GM23338 (cell line): ENCODE measurements around the gene PDE4D. TPM values are rescaled to one million over a fixed set of nuclear protein-coding genes. Genes with fewer than 3 reads are reported as not detected.
A peak's percentile ranks its signal among the peaks of the same experiment; 100 is the strongest.

ENCODE experiments used
- ATAC-seq: fragments of 200-7000 bp; cut with Tn5 transposase; 3 replicates; pipeline ENCODE4 v1.9.1; 2020
- DNase-seq: peaks from one replicate; pipeline ENCODE4 v3.0.0-alpha.2; 2015; ENCODE audit warnings: low spot score
- H2AFZ ChIP-seq: fragments of 200-600 bp; sonication (generic); 2 replicates; pipeline ENCODE4 v1.8.0; 2016; ENCODE audit warnings: antibody characterized with exemption, mild to moderate bottlenecking, moderate library complexity
- H3F3A ChIP-seq: fragments of 200-600 bp; sonication (generic); replicated peaks from 2 replicates; pipeline ENCODE4 v1.8.0; 2017; ENCODE audit warnings: antibody characterized with exemption, mixed run types, low read depth
- H3K27ac ChIP-seq: fragments of 200-600 bp; sonication (generic); 2 replicates; pipeline ENCODE4 v1.6.1; 2016; ENCODE audit warnings: low read depth
- H3K27me3 ChIP-seq: fragments of 200-600 bp; sonication (generic); 2 replicates; pipeline ENCODE4 v1.8.0; 2016; ENCODE audit warnings: mild to moderate bottlenecking, mixed run types, moderate library complexity; ENCODE audit not compliant: insufficient read depth
- H3K36me3 ChIP-seq: fragments of 200-600 bp; sonication (generic); 2 replicates; pipeline ENCODE4 v1.8.0; 2016; ENCODE audit warnings: mild to moderate bottlenecking; ENCODE audit not compliant: insufficient read depth
- H3K4me1 ChIP-seq: fragments of 200-600 bp; sonication (generic); 2 replicates; pipeline ENCODE4 v1.8.0; 2016; ENCODE audit warnings: mild to moderate bottlenecking, moderate library complexity; ENCODE audit not compliant: insufficient read depth
- H3K4me2 ChIP-seq: fragments of 200-600 bp; sonication (generic); 2 replicates; pipeline ENCODE4 v1.7.1; 2017; ENCODE audit warnings: mixed run types
- H3K4me3 ChIP-seq: fragments of 200-600 bp; sonication (generic); 2 replicates; pipeline ENCODE4 v1.6.1; 2016; ENCODE audit warnings: mixed run types
- H3K79me2 ChIP-seq: fragments of 200-600 bp; sonication (generic); replicated peaks from 2 replicates; pipeline ENCODE4 v1.8.0; 2017; ENCODE audit warnings: mild to moderate bottlenecking; ENCODE audit not compliant: insufficient read depth
- H3K9me2 ChIP-seq: fragments of 200-600 bp; sonication (generic); 2 replicates; pipeline ENCODE4 v1.8.0; 2017; ENCODE audit not compliant: insufficient read depth
- H4K20me1 ChIP-seq: fragments of 200-600 bp; sonication (generic); replicated peaks from 2 replicates; pipeline ENCODE4 v1.8.0; 2017; ENCODE audit warnings: mild to moderate bottlenecking; ENCODE audit not compliant: insufficient read depth
- H3K27ac Mint-ChIP-seq: 2 replicates; pipeline ENCODE4 v1.8.0; 2020; ENCODE audit warnings: inconsistent platforms, mild to moderate bottlenecking, moderate library complexity, mixed read lengths
- H3K27me3 Mint-ChIP-seq: 3 replicates; pipeline ENCODE4 v1.8.0; 2022; ENCODE audit warnings: low read depth, mild to moderate bottlenecking, moderate library complexity, mixed read lengths, inconsistent platforms; ENCODE audit not compliant: insufficient read depth, poor library complexity
- H3K36me3 Mint-ChIP-seq: 3 replicates; pipeline ENCODE4 v1.8.0; 2021; ENCODE audit warnings: low read depth, mild to moderate bottlenecking, inconsistent platforms, moderate library complexity, mixed read lengths
- H3K4me1 Mint-ChIP-seq: 3 replicates; pipeline ENCODE4 v1.8.0; 2020; ENCODE audit warnings: mild to moderate bottlenecking, inconsistent platforms, mixed read lengths
- H3K4me3 Mint-ChIP-seq: 3 replicates; pipeline ENCODE4 v1.8.0; 2021; ENCODE audit warnings: moderate library complexity, mild to moderate bottlenecking, inconsistent platforms, mixed read lengths
- H3K9me3 Mint-ChIP-seq: 3 replicates; pipeline ENCODE4 v1.8.0; 2020; ENCODE audit warnings: moderate library complexity, mild to moderate bottlenecking, inconsistent platforms, mixed read lengths
- CREB1 ChIP-seq: fragments of 250-450 bp; sonication (Bioruptor Pico); IDR thresholded peaks from 2 replicates; pipeline ENCODE4 v1.5.0; 2020; ENCODE audit warnings: low read depth, mild to moderate bottlenecking, moderate library complexity
- ETS1 ChIP-seq: IDR thresholded peaks from 2 replicates; pipeline ENCODE4 v1.6.1; 2016; ENCODE audit warnings: antibody characterized with exemption
- EZH2 ChIP-seq: fragments of 200-600 bp; sonication (generic); IDR thresholded peaks from one replicate; pipeline ENCODE4 v1.8.0; 2017; ENCODE audit warnings: antibody characterized with exemption, mild to moderate bottlenecking, low read depth; ENCODE audit not compliant: unreplicated experiment
- EZH2phosphoT487 ChIP-seq: fragments of 200-600 bp; sonication (generic); IDR thresholded peaks from one replicate; pipeline ENCODE4 v1.8.1; 2018; ENCODE audit warnings: antibody characterized with exemption; ENCODE audit not compliant: unreplicated experiment
- JUNB ChIP-seq: IDR thresholded peaks from one replicate; pipeline ENCODE4 v1.6.1; 2016; ENCODE audit warnings: antibody characterized with exemption; ENCODE audit not compliant: unreplicated experiment
- NANOG ChIP-seq: IDR thresholded peaks from 2 replicates; pipeline ENCODE4 v1.6.1; 2016; ENCODE audit warnings: antibody characterized with exemption, borderline replicate concordance
- POLR2AphosphoS5 ChIP-seq: IDR thresholded peaks from 2 replicates; pipeline ENCODE4 v1.6.1; 2016; ENCODE audit warnings: antibody characterized with exemption, low read depth
- REST ChIP-seq: IDR thresholded peaks from one replicate; pipeline ENCODE4 v1.6.1; 2018; ENCODE audit warnings: antibody characterized with exemption; ENCODE audit not compliant: unreplicated experiment
- STAT1 ChIP-seq: IDR thresholded peaks from one replicate; pipeline ENCODE4 v1.6.1; 2016; ENCODE audit warnings: antibody characterized with exemption; ENCODE audit not compliant: unreplicated experiment
- ZNF331 ChIP-seq: fragments of 250-450 bp; sonication (Bioruptor Pico); IDR thresholded peaks from 2 replicates; pipeline ENCODE4 v1.5.0; 2020; ENCODE audit warnings: low read depth, mild to moderate bottlenecking, moderate library complexity
- ZNF462 ChIP-seq: fragments of 250-450 bp; sonication (Bioruptor Pico); IDR thresholded peaks from 2 replicates; pipeline ENCODE4 v1.5.0; 2020; ENCODE audit warnings: mild to moderate bottlenecking, moderate library complexity
- polyA plus RNA-seq: library from polyadenylated mRNA; unstranded; fragments of >200 nt; fragmentation: Nextera tagmentation; extraction: Ambion mirVana; gene quantifications from 2 replicates; pipeline ENCODE4 v1.2.1, GENCODE V29; 2016
- total RNA-seq: library from RNA; depleted of rRNA; stranded (reverse); fragments of >200 nt; shearing (Covaris generic); gene quantifications from 2 replicates; pipeline ENCODE4 v1.2.3, GENCODE V29; 2014

The PDE4D gene
- total and polyA plus RNA-seq, 2 experiments from 2014 or later = 2.1 to 4.7 TPM

- no peak overlapping the region for H3K4me2 ChIP-seq
- H3K79me2 ChIP-seq = no peaks in the 10 kb centered on the region
- H3K27ac ChIP-seq = no peak overlapping the region
- no peaks in the 10 kb centered on the region for H3K36me3 Mint-ChIP-seq
- H4K20me1 ChIP-seq = no peaks in the 10 kb centered on the region
- peaks cover 47% of the 10 kb centered on the region for H3K4me1 ChIP-seq
- H3F3A ChIP-seq = no peaks in the 10 kb centered on the region
- TF ChIP-seq EZH2 = no peak
- TF ChIP-seq EZH2phosphoT487 = no peak
- TF ChIP-seq REST = no peak
- TF ChIP-seq NANOG = no peak
- TF ChIP-seq JUNB = no peak
- TF ChIP-seq POLR2AphosphoS5 = no peak
- TF ChIP-seq ZNF331 (CRISPR knock-in tag) = no peak
- TF ChIP-seq STAT1 = no peak
- no peak for TF ChIP-seq CREB1 (CRISPR knock-in tag)
- no peak for TF ChIP-seq ETS1
- TF ChIP-seq ZNF462 = no peak
- H3K9me2 ChIP-seq = no peaks in the 10 kb centered on the region
- no peaks in the 10 kb centered on the region; the same call in 2 of the 3 replicates for H3K9me3 Mint-ChIP-seq
- peak overlapping the region; percentile 18; the same call in 1 of the 2 replicates for H2AFZ ChIP-seq
- no peak overlapping the region for H3K4me3 Mint-ChIP-seq
- ATAC-seq = no peak
- peaks cover 45% of the 10 kb centered on the region for H3K4me1 Mint-ChIP-seq
- H3K4me3 ChIP-seq = no peak overlapping the region
- peak overlapping the region; percentile 32; the same call in 1 of the 2 replicates for H3K27ac Mint-ChIP-seq
- H3K36me3 ChIP-seq = no peaks in the 10 kb centered on the region
- peaks cover 4% of the 10 kb centered on the region for H3K27me3 Mint-ChIP-seq
- no peak for DNase-seq
- no peaks in the 10 kb centered on the region for H3K27me3 ChIP-seq
Observed at GRCh38 chr5:59583810-59584562, 309.5 kb downstream of the PDE4D start.
